ENCODE results near the gene PITRM1.

PITRM1 gene

GRCh38 chr10:3109196-3109595 is 63.4 kb downstream of the PITRM1 start:
- Histone ChIP-seq H3K79me1 (replicated peaks; ENCODE audit: low read length, poor library complexity, severe bottlenecking) (peaks cover 20% of the 10 kb centered on the region), H3K9ac (ENCODE audit: low read length) (no peak overlapping the region), H3K4me3 (ENCODE audit: insufficient read depth in 1 of 2, low read depth in 1 of 2, low read length in 2 of 2) (no peak overlapping the region), H3K23ac (ENCODE audit: low read length in 2 of 2) (no peak overlapping the region), H3K27ac (ENCODE audit: low read length, poor library complexity, severe bottlenecking) (no peak overlapping the region), H2AFZ (ENCODE audit: low read depth, low read length) (no peak overlapping the region), H3K4ac (ENCODE audit: low read depth in 1 of 2, low read length in 2 of 2) (no peak overlapping the region), H3K4me2 (ENCODE audit: low read length, poor library complexity, severe bottlenecking) (no peak overlapping the region), H2BK15ac (ENCODE audit: low read depth, poor library complexity, severe bottlenecking) (no peak overlapping the region), H3K27me3 (ENCODE audit: control insufficient read depth in 1 of 2, insufficient read depth in 1 of 2, low read length in 2 of 2) (no peaks in the 10 kb centered on the region), H3K14ac (ENCODE audit: low read length in 2 of 2) (no peak overlapping the region), H3K18ac (ENCODE audit: low read depth in 1 of 2, low read length in 2 of 2) (no peak overlapping the region), H4K8ac (ENCODE audit: low read length) (no peak overlapping the region), H2AK5ac (ENCODE audit: low read length, severe bottlenecking) (no peak overlapping the region), H3K4me1 (ENCODE audit: control insufficient read depth, insufficient read depth, low read depth, low read length) (peaks cover 51% of the 10 kb centered on the region), H3K9me3 (ENCODE audit: control insufficient read depth, low read length) (no peaks in the 10 kb centered on the region), H2BK120ac (ENCODE audit: low read depth, low read length) (no peak overlapping the region), H4K91ac (ENCODE audit: low read length) (peak overlapping the region; percentile 30), H2BK12ac (ENCODE audit: low read length in 2 of 2) (peak overlapping the region in 1 of 2 experiments; percentile 7), H2BK5ac (ENCODE audit: low read depth, low read length, poor library complexity, severe bottlenecking) (no peak overlapping the region), H3K36me3 (ENCODE audit: control insufficient read depth in 1 of 2, insufficient read depth in 2 of 2, low read depth in 1 of 2, low read length in 2 of 2) (peaks cover 54 to 56% of the 10 kb centered on the region in 2 experiments)
- WGBS: 96% methylated on average over 21 of the region's 21 CpGs
- DNase-seq: no peak

GRCh38 chr10:3108575-3109105 is 63.9 kb downstream of the PITRM1 start:
- Histone ChIP-seq H2BK12ac (ENCODE audit: low read length in 2 of 2) (no peak overlapping the region), H3K79me1 (replicated peaks; ENCODE audit: low read length, poor library complexity, severe bottlenecking) (peaks cover 19% of the 10 kb centered on the region), H3K4me3 (ENCODE audit: insufficient read depth in 1 of 2, low read depth in 1 of 2, low read length in 2 of 2) (no peak overlapping the region), H3K9me3 (ENCODE audit: control insufficient read depth, low read length) (no peaks in the 10 kb centered on the region), H3K14ac (ENCODE audit: low read length in 2 of 2) (no peak overlapping the region), H2AFZ (ENCODE audit: low read depth, low read length) (no peak overlapping the region), H2BK5ac (ENCODE audit: low read depth, low read length, poor library complexity, severe bottlenecking) (no peak overlapping the region), H3K4ac (ENCODE audit: low read depth in 1 of 2, low read length in 2 of 2) (no peak overlapping the region), H3K27me3 (ENCODE audit: control insufficient read depth in 1 of 2, insufficient read depth in 1 of 2, low read length in 2 of 2) (no peaks in the 10 kb centered on the region), H2BK120ac (ENCODE audit: low read depth, low read length) (no peak overlapping the region), H3K23ac (ENCODE audit: low read length in 2 of 2) (no peak overlapping the region), H3K18ac (ENCODE audit: low read depth in 1 of 2, low read length in 2 of 2) (no peak overlapping the region), H3K27ac (ENCODE audit: low read length, poor library complexity, severe bottlenecking) (no peak overlapping the region), H2AK5ac (ENCODE audit: low read length, severe bottlenecking) (peak overlapping the region; percentile 4), H3K4me1 (ENCODE audit: control insufficient read depth, insufficient read depth, low read depth, low read length) (peaks cover 52% of the 10 kb centered on the region), H4K8ac (ENCODE audit: low read length) (no peak overlapping the region), H3K9ac (ENCODE audit: low read length) (no peak overlapping the region), H2BK15ac (ENCODE audit: low read depth, poor library complexity, severe bottlenecking) (no peak overlapping the region), H4K91ac (ENCODE audit: low read length) (no peak overlapping the region), H3K4me2 (ENCODE audit: low read length, poor library complexity, severe bottlenecking) (no peak overlapping the region), H3K36me3 (ENCODE audit: control insufficient read depth in 1 of 2, insufficient read depth in 2 of 2, low read depth in 1 of 2, low read length in 2 of 2) (peaks cover 57% of the 10 kb centered on the region in 2 experiments)
- DNase-seq: no peak
- WGBS: 94% methylated on average over 20 of the region's 21 CpGs

- WGBS: over 99% methylated on average over 8 of the region's 8 CpGs
- H3K14ac ChIP-seq (ENCODE audit: low read length in 2 of 2): no peak overlapping the region
- H3K4me1 ChIP-seq (ENCODE audit: control insufficient read depth, insufficient read depth, low read depth, low read length): peaks cover 51% of the 10 kb centered on the region
- no peak overlapping the region for H4K91ac ChIP-seq (ENCODE audit: low read length)
- H3K27me3 ChIP-seq (ENCODE audit: control insufficient read depth in 1 of 2, insufficient read depth in 1 of 2, low read length in 2 of 2): no peaks in the 10 kb centered on the region
- H3K4ac ChIP-seq (ENCODE audit: low read depth in 1 of 2, low read length in 2 of 2): no peak overlapping the region
- H3K79me1 ChIP-seq (replicated peaks; ENCODE audit: low read length, poor library complexity, severe bottlenecking): peaks cover 18% of the 10 kb centered on the region
- no peak overlapping the region for H2BK15ac ChIP-seq (ENCODE audit: low read depth, poor library complexity, severe bottlenecking)
- no peak overlapping the region for H3K4me2 ChIP-seq (ENCODE audit: low read length, poor library complexity, severe bottlenecking)
- no peak overlapping the region for H3K4me3 ChIP-seq (ENCODE audit: insufficient read depth in 1 of 2, low read depth in 1 of 2, low read length in 2 of 2)
- H2BK120ac ChIP-seq (ENCODE audit: low read depth, low read length): no peak overlapping the region
- peak overlapping the region; percentile 90 for H3K9ac ChIP-seq (ENCODE audit: low read length)
- DNase-seq: no peak
- no peak overlapping the region for H2BK12ac ChIP-seq (ENCODE audit: low read length in 2 of 2)
- peaks cover 53 to 56% of the 10 kb centered on the region in 2 experiments for H3K36me3 ChIP-seq (ENCODE audit: control insufficient read depth in 1 of 2, insufficient read depth in 2 of 2, low read depth in 1 of 2, low read length in 2 of 2)
- H3K27ac ChIP-seq (ENCODE audit: low read length, poor library complexity, severe bottlenecking): peak overlapping the region; percentile 91
- no peak overlapping the region for H3K23ac ChIP-seq (ENCODE audit: low read length in 2 of 2)
- H3K9me3 ChIP-seq (ENCODE audit: control insufficient read depth, low read length): no peaks in the 10 kb centered on the region
- H2AK5ac ChIP-seq (ENCODE audit: low read length, severe bottlenecking): peak overlapping the region; percentile 87
- no peak overlapping the region for H2AFZ ChIP-seq (ENCODE audit: low read depth, low read length)
- no peak overlapping the region for H3K18ac ChIP-seq (ENCODE audit: low read depth in 1 of 2, low read length in 2 of 2)
- peak overlapping the region; percentile 47 for H2BK5ac ChIP-seq (ENCODE audit: low read depth, low read length, poor library complexity, severe bottlenecking)
- no peak overlapping the region for H4K8ac ChIP-seq (ENCODE audit: low read length)
Observed at GRCh38 chr10:3108033-3108432, 64.5 kb downstream of the PITRM1 start.

GRCh38 chr10:3107426-3107961 is 65.1 kb downstream of the PITRM1 start:
- peak overlapping the region in 1 of 2 experiments; percentile 50 for H3K4me3 ChIP-seq (ENCODE audit: insufficient read depth in 1 of 2, low read depth in 1 of 2, low read length in 2 of 2)
- H2AFZ ChIP-seq (ENCODE audit: low read depth, low read length): no peak overlapping the region
- peak overlapping the region; percentile 47 for H2BK5ac ChIP-seq (ENCODE audit: low read depth, low read length, poor library complexity, severe bottlenecking)
- no peak overlapping the region for H3K4ac ChIP-seq (ENCODE audit: low read depth in 1 of 2, low read length in 2 of 2)
- H3K23ac ChIP-seq (ENCODE audit: low read length in 2 of 2): no peak overlapping the region
- H3K4me1 ChIP-seq (ENCODE audit: control insufficient read depth, insufficient read depth, low read depth, low read length): peaks cover 48% of the 10 kb centered on the region
- no peak overlapping the region for H2BK120ac ChIP-seq (ENCODE audit: low read depth, low read length)
- WGBS: 97% methylated on average over 22 of the region's 22 CpGs
- no peak overlapping the region for H2BK12ac ChIP-seq (ENCODE audit: low read length in 2 of 2)
- H3K27me3 ChIP-seq (ENCODE audit: control insufficient read depth in 1 of 2, insufficient read depth in 1 of 2, low read length in 2 of 2): no peaks in the 10 kb centered on the region
- H3K9me3 ChIP-seq (ENCODE audit: control insufficient read depth, low read length): no peaks in the 10 kb centered on the region
- H2BK15ac ChIP-seq (ENCODE audit: low read depth, poor library complexity, severe bottlenecking): no peak overlapping the region
- H3K18ac ChIP-seq (ENCODE audit: low read depth in 1 of 2, low read length in 2 of 2): no peak overlapping the region
- H3K9ac ChIP-seq (ENCODE audit: low read length): peak overlapping the region; percentile 90
- peak overlapping the region; percentile 91 for H3K27ac ChIP-seq (ENCODE audit: low read length, poor library complexity, severe bottlenecking)
- peak overlapping the region; percentile 5 for H2AK5ac ChIP-seq (ENCODE audit: low read length, severe bottlenecking)
- DNase-seq: no peak
- H4K8ac ChIP-seq (ENCODE audit: low read length): no peak overlapping the region
- peaks cover 20% of the 10 kb centered on the region for H3K79me1 ChIP-seq (replicated peaks; ENCODE audit: low read length, poor library complexity, severe bottlenecking)
- H3K4me2 ChIP-seq (ENCODE audit: low read length, poor library complexity, severe bottlenecking): peak overlapping the region; percentile 26
- no peak overlapping the region for H3K14ac ChIP-seq (ENCODE audit: low read length in 2 of 2)
- no peak overlapping the region for H4K91ac ChIP-seq (ENCODE audit: low read length)
- peaks cover 51 to 55% of the 10 kb centered on the region in 2 experiments for H3K36me3 ChIP-seq (ENCODE audit: control insufficient read depth in 1 of 2, insufficient read depth in 2 of 2, low read depth in 1 of 2, low read length in 2 of 2)
